Activated CD4-positive, alpha-beta T cell treated with anti-CD3 and anti-CD28 coated beads for 4 hours (primary cell): ENCODE results near the gene C18orf63.
"Not testable (repeated sequence)": the region's sequence is repeated elsewhere in the genome, so short reads cannot be mapped to it uniquely, and the experiment has no call there.

Experiments used
- DNase-seq, 2 donors: peaks; one replicate each; pipeline ENCODE4 v3.0.0-alpha.2; 2020

C18orf63 gene

DNA sequence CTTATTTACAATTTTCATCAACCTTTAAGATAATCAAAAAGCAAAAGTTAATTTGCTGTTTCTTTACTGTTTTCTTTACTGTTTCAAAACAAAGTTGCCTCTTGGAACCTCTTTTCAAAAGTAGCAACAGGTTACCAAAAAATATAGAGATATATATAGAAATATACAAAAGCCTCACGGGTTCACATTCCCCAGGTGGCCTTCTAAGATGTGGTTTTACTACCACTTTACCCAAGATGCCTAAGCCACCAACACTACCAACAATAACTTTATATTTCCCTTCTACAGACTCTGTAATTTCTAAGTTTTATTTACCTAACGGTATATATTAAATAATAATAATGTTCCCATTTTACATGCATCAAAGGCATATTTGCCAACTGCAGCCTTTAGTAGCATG, 28.8 kb upstream of the C18orf63 start:
- DNase-seq: no peak

DNA sequence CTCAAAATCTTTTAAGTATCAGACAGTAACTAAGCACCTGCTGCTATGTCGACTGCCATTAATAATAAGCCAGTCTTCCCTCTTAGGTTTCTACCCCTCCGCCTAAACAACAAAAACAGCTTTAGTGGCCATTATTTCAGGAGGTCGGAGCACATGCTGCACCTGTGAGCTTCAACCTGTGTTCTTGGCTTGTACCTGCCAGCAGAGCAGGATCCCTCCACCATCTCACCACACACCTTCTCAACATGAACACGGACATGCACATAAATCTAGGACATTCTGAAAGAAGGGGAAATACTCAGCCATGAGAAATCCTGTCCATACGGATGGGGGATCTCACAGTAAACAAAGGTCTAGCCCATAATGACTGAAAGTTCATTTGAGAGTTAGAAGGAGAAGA, 27.6 kb upstream of the C18orf63 start:
- no peak for DNase-seq

DNA sequence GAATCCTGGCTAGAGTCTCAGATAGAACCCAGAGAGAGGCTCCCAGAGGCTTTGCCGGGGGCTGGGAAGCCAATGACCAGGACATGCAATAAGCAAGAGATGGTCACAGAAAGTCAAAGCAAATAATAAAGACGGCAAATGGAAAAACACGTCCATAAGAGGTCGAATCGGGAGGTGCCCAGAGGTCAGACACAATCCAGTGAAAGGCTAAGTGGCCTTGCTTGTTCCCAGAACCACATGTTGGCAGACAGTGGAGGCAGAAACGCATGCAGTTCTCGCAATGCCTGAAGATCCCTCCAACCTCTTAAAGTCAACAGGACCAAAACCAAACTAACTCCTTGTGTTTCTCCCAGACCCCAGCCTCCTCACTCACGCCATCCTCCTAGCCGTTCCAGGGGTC, 26.9 kb upstream of the C18orf63 start:
- no peak for DNase-seq

DNA sequence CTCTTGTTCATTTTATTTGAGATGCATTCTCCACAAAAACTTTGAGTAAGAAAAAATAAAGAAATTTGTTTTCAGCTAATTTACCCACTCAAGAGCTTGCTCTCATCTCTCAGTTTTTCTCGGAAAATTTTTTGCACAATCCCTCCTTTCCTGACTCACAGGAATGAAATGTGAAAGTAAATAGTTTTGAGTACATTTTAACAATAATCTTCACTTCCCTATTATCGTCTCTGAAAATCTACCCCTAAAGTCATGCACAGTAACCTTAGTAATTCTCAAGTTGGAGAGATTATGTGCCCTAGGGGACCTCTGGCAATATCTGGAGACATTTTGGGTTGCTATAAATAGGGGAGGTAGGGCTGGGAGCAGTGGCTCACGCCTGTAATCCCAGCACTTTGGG, 26.5 kb upstream of the C18orf63 start:
- DNase-seq: no peak

DNA sequence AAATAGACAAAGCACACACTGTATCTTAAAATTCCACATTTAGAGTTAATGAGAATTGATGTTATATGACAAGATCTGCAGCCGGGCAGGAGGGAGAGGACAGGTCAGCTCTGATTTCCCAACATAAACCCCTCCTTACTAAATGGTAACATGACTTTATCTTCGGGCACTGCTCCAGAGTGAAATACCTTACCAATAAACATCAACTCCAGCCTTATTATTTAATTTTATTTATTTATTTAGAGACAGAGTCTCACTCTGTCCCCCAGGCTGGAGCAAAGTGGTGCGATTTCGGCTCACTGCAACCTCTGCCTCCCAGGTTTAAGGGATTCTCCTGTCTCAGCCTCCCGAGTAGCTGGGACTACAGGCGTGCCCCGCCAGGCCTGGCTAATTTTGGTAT, 25.6 kb upstream of the C18orf63 start:
- DNase-seq: no peak

DNA sequence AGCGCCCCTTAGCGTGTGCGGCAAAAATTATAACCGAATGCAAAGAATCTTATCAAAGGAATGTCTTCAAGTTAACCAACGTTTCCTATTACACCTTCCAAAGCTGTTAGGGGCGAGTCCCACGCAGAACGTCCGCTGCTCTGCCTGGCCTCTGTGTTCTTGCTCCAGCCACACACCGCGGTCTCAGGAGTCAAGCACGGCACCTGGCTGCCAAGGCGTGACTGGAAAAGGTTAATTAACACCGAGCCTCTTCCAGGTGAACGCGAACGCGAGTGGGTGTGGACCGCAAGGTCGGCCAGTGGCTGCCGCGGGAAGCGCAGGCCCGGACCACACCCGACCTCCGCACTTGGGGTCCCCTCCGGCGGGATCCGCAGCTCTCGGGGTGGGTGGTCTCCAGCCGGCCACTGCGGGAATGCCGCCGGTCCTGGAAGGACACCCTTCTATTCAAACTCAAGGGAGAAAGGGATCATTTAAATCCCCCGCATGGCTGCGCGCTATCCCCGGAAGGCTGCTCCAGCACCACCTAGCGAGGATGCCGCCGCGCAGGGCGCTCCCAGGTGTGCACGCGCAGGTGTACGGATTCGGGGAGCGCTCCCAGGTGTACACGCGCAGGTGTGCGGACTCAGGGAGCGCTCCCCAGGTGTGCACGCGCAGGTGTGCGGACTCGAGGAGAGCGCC, 24.7 kb upstream of the C18orf63 start:
- DNase-seq: peak in 1 of 2 donors; percentile 12

DNA sequence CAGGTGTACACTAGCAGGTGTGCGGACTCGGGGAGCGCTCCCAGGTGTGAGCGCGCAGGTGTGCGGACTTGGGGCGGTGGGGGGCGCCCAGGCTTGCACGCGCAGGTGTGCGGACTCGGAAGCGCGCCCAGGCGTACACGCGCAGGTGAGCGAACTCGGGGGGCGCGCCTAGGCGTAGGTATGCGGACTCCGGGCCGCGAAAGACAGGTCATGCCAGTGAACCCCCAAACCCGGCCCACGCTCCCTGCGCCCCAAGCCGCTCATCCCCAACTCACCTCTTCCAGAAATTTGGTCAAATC, 24.2 kb upstream of the C18orf63 start:
- DNase-seq: no peak

DNA sequence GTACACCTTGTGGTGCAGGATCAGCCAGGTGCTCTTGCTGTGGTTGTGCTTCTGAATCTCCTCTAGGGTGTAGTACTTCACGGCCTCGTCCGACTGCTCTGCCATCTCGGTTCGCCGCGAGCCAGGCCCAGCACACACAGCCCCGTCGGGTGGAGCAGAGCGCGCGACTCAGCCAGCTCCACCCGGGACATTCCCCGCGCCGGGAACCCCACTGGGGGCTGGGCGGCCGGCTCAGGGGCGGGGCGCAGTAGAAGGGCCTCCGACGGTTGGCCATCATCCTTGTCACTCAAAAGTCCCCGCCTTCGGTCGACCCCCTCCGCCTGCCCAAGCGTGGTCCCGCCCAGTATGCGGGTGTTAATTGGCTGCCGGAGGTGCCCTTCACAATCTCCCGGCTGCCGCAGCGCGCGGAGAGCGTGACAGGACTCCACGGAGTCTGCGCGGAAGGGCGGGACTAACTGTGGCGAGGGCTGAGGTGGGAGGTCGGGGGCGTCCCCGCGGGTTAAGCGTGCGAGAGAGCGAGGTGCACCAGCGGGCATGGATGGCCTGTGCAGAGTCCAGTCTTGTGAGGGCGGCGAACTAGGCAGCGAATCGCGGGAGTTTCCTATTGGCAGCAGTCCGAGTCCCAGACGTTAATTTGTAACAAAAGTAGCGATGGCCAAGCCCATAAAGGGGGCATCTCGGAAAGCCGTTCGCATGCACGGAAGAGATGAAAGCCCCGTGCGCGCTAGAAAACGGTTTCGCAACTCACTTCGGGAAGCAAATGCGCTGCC, 23.7 kb upstream of the C18orf63 start, which contains the start of gene CYB5A:
Gene CYB5A, minus strand, starts transcription at position 193 of the 770 bp plus-strand sequence. Its CDS starts 88 bp downstream, at position 105.
- peak; percentile 98 to 99 for DNase-seq

DNA sequence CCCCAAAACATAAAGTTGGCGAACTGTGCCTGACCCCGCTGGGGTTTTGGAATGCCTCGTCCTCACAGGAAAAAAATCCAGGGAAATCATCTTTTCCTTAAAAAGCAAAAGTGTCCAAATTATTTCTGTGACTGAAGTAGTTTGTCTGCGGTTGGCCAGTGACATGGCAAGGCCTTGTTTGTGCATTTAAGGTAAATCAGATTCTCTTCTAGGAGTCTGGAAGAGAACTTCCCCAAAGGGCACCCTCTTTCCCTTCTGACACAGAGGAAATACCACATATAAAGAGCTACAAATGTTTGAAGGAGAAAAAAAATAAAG, 23.1 kb upstream of the C18orf63 start:
- no peak for DNase-seq

DNA sequence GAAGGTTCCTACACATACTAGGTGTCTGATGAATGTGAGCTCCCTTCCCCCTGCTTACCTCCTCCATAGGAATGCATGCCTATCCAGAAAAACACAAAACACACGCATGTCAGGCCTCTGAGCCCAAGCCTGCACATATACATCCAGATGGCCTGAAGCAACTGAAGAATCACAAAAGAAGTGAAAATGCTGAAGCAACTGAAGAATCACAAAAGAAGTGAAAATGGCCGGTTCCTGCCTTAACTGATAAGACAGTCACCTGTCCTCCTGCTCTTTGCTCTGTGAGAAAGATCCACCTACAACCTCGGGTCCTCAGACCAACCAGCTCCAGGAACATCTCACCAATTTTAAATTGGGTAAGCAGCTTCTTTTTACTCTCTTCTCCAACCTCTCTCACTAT, 22.7 kb upstream of the C18orf63 start:
- DNase-seq: not testable (repeated sequence)

DNA sequence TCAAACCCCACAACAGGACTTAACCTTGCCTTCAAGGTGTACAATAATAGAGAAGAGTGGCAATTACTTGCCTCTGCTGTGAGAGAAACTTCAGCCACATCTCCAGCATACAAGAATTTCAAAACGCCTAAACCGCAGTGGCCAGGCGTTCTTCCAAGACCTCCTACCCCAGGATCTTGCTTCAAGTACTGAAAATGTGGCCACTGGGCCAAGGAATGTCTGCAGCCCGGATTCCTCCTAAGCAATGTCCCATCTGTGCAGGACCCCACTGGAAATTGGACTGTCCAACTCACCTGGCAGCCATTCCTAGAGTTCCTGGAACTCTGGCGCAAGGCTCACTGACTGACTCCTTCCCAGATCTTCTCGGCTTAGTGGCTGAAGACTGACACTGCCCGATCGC, 21.1 kb upstream of the C18orf63 start:
- DNase-seq: no peak

DNA sequence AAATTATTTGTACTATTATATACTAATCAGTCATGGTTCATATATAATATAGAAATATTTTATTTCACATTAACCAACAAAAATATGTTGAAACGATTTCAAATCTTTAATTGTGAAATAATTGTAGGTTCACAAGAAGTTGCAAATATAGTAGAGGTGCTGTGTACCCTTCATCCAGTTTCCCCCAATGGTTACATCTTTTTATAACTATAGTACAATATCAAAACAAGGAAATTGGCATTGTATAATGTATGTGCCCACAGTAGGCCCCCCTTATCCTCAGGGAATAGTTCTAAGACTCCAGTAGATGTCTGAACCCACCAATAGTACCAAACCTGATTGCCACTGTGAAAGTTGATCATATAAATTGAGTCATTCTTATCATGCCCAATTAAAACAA, 16.5 kb upstream of the C18orf63 start:
- DNase-seq: no peak

DNA sequence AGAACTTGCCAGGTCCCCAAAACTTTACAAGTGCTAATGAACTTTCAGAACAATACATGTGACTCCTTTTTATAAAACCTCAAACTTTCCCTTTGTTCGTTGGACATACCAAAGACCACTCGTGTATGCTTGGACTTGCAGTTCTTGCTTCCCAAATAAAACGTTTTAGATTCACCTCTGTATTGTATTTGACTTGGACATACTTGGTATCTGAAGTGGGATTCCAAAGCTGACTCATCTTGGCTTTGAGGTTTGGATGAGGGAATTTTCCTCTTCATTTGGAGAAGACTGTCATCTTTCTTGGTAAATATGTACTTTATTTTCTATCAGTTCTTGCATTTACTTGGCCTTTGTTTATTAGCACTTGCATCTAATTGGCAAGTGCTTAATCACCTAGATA, 15.9 kb upstream of the C18orf63 start:
- no peak for DNase-seq

DNA sequence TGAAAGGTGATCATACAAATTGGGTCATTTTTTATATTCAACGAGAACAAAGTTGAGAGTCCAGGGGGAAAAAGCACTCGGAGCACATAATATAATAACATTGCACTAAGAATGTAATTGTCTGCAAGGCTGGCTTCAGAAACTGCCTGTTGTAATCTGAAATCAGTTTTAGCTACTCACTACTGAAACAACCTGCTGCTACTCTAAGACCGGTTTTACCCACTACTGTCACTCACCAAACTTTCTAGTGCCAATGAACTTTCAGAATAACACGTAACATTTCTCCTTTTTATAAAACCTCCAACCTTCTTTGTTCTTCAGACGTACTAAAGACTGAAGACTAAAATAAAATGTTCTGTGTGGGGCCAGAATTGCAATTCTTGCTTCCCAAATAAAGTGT, 12.3 kb upstream of the C18orf63 start:
- no peak for DNase-seq

DNA sequence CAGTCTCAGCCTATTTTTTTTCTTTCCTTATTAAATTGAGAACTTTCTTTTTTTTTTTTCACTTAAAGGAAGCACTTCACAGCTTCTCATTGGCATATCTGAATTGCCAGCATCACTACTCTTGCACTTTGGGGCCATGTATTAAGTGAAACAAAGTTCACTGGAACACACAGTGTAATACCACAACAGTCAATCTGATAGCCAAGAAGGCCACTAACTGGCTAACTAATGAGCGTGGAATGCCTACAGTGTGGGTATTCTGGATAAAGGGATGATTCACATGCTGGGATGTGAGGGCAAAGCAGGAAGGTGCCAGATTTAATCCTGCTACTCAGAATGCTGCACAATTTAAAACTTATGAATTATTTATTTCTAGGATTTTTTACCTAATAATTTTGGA, 11.7 kb upstream of the C18orf63 start:
- no peak for DNase-seq

DNA sequence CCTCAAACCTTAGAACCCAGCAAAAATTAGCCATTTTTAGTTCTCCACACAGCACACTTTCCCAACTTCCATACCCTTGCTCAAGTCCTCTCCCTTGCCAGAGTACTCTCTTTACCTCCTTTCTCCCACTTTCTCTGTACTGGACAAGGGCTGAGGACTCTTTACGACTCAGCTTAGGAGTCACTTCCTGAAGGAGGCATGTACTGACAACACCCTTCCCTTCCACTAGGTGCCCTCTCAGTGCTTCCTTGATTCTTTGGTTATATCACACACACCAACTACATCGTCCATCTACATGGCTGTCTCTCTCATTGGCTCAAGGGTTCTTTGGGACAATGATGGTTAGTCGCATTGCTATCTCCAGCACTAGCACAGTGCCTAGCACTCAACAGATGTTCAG, 5.2 kb upstream of the C18orf63 start:
- no peak for DNase-seq

DNA sequence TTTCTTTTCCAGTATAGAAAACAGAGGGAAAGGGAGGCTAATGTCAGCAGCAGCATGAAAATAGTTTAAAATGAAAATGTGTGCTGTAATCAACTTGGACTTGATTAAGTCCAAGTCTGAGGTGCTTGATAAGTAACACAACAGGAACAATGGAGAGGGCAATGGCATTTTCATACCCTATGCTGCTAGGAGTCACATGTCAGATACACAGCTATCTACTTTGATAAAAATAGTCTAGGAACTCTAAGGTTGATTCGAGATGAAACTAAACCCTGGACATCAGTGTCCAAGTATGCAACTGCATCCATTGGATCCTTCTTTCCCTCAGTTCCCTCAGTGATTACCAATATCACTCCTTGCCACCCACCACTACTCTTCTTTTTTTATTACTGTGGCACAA, 4.6 kb upstream of the C18orf63 start:
- no peak for DNase-seq

DNA sequence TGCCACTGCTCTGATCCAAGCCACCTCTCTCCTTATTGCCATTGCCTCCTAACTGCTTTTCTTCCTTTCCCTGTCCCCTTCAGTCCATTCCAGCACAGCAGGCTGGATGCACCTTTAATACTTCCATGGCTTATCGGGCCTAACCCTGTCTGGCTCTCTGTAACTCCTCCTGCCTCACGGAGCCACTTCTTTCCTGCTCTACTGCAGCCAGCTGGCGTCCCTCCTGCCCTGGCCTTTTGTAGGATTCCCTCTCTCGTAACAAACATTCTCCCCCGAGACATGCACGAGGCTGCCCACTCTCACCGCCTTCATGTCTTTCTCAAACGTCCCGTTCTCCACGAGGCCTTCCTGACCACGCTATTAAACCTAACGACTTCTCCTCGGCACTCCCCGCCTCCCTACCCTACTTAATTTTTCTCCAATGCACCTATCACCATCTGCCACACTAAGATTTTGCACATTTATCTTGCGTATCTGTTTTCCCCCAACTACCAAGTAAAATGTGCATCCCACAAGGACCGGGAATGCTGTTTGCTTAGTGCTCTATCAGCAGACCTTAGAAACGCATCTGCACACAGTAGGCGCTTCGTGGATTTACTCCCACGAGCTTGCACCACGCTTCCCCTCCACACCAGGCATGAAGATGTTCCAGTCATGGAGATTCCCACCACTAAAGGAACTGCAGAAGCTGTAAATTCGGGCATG, 728 bp upstream of the C18orf63 start:
- no peak for DNase-seq

DNA sequence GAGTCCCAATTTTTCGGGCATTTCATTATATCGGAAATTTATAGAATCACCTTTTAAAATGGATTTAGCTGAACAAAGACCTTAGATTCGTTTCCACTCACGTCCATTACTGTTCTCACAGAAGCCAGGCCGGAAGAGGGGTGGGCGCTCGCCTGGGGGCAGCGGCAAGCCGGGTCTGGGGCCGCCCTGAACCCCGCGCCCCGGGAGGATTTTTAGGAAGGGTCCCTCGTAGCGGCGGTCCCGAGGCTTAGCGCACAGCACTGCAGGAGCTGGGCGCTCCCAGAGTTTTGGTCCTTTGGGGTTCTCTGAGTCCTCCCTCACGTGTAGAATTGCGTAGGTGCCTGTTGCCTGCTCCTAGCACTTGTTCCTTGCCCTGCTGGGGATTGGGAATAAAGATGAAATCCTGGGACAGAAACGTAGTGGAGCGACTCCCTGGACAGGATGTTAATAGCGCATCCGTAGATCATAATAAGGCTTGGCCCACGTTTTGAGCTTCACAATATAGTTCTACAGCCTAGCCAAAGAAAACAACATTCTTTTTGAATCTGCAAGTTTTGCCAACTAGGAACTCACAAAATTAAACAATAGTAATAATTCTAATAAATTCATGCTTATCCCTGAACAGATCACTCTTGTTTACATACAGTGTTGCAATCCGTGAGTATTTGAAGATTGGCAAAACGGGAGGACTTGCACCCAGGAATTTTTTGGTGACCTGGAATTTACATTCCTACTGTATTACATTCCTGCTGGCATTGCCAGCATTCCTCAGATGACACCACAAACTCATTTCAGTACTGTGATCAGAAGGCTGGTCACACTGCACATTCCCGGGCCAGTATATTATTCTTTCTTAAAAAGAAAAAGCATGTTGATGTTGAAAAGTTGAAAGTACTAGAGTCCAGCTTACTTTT, 875 bp downstream of the C18orf63 start:
- no peak for DNase-seq

DNA sequence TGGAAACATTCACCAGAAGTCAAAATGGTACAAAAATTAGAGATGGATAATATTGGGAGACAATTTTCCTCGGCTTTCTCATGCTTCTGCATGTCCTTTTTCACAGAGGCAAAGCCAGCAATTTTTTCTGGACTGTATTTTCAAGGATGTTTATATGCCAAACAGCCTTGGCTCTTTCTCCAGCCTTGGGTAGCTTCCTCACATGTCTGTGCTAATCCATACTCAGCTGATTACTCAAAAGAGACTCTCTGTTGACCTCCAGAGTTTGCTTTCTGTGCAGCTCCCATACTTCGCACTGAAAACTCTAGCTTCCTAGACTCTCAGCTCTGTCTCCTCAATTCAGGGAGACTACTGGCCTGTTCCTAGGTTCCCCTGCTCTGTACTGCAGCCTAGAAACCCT, 10.6 kb downstream of the C18orf63 start:
- no peak for DNase-seq

DNA sequence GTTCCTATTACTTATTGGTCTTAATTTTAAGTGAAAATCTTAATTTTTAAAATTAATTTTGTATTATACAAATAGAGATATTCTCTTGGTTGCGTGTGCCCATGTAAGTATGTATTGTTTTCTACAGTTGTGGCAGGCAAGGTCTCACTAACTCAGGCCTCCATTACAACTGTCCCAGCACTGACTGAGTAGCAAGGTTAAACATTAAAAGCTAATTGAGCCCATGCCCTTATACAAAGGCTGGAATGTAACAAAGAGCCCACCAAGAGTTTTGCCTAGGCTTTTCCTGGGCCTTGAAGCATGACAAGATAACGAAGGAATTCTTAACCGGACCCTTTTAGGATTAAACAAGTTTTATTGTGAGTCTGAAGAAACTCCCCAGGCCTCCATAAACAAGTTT, 11.2 kb downstream of the C18orf63 start:
- DNase-seq: not testable (repeated sequence)

DNA sequence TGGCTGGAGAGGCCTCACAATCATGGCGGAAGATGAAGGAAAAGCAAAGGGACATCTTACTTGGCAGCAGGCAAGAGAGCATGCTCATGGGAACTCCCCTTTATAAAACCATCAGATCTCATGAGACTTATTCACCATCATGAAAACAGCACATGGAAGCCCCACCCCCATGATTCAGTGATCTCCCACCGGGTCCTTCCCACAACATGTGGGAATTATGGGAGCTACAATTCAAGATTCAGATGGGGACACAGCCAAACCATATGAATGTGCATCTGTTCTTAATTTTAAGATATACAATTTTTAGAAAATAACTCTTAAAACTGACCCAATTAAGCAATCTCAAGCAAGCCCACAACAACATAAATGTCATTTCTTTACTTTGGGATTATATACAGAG, 12.6 kb downstream of the C18orf63 start:
- no peak for DNase-seq

DNA sequence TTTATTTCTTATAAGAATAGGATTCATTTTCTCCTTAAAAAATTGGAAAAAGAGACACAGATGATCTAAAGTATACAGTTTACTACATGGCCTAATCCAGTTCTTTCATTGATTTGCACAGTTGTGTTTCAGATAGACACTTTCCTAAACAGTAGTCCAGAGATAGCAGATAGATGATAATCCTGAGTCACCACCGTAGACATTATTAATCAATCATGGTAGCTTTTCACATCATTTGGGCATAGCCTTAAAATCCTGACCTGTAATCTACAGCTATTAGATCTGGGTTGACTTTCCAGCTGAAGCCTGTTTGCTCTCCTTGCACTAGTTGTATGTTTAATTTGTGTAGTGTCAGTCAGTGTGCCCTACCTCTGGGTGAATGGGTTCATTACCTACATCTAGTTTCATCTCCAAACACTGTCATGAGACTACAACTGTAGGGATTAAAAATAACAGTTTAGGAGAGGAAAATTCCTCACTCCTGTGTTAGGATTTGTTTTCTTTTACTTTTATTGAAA, 14.1 kb downstream of the C18orf63 start:
- DNase-seq: no peak
